PC-9 (cell line): ENCODE results near the gene NT5C2. TPM values are rescaled to one million over a fixed set of nuclear protein-coding genes. Genes with fewer than 3 reads are reported as not detected.

Source experiments
- BruUV-seq: library from RNA; stranded (reverse); fragments of 400-500 nt; replicated peaks from 2 replicates; lab custom pipeline; 2021; lab: Mats Ljungman, UMichigan
- CTCF ChIA-PET: fragments of 300-600 bp; sonication (Branson Sonifier 250); formaldehyde crosslinking; loops from one replicate; lab custom pipeline; 2022; ENCODE audit warnings: antibody characterized with exemption; lab: Charles Lee
- POLR2A ChIA-PET: fragments of 300-600 bp; sonication (Branson Sonifier 250); formaldehyde crosslinking; loops from one replicate; lab custom pipeline; 2022; ENCODE audit warnings: antibody characterized with exemption; ENCODE audit not compliant: unreplicated experiment; lab: Charles Lee
- DNase-seq, 2 experiments: peaks; one replicate each; pipeline versions ENCODE4 v3.0.0 to v3.0.0-alpha.2; 2015 to 2022; ENCODE audit warnings: mixed read lengths in 1 of 2
- H2AFZ ChIP-seq: fragments of 200-600 bp; sonication (generic); 2 replicates; pipeline ENCODE4 v1.8.1; 2017; ENCODE audit warnings: antibody characterized with exemption
- H3F3A ChIP-seq: fragments of 200-600 bp; sonication (generic); 2 replicates; pipeline ENCODE4 v1.8.1; 2017; ENCODE audit warnings: antibody characterized with exemption, mild to moderate bottlenecking, low read depth; ENCODE audit not compliant: insufficient read depth
- H3K27ac ChIP-seq: fragments of 200-600 bp; sonication (generic); 2 replicates; pipeline ENCODE4 v1.6.1; 2016; ENCODE audit warnings: mixed run types
- H3K27me3 ChIP-seq: fragments of 200-600 bp; sonication (generic); 2 replicates; pipeline ENCODE4 v1.6.1; 2016; ENCODE audit warnings: low read depth, mixed run types; ENCODE audit not compliant: insufficient read depth
- H3K36me3 ChIP-seq: fragments of 200-600 bp; sonication (generic); 2 replicates; pipeline ENCODE4 v1.6.1; 2016; ENCODE audit warnings: low read depth, mixed run types
- H3K4me1 ChIP-seq: fragments of 200-600 bp; sonication (generic); replicated peaks from 2 replicates; pipeline ENCODE4 v1.6.1; 2016; ENCODE audit warnings: mixed run types; ENCODE audit not compliant: insufficient read depth
- H3K4me2 ChIP-seq: fragments of 200-600 bp; sonication (generic); 2 replicates; pipeline ENCODE4 v1.6.1; 2017; ENCODE audit warnings: mixed run types
- H3K4me3 ChIP-seq: fragments of 200-600 bp; sonication (generic); 2 replicates; pipeline ENCODE4 v1.6.1; 2016; ENCODE audit warnings: mixed run types
- H3K79me2 ChIP-seq: fragments of 200-600 bp; sonication (generic); 2 replicates; pipeline ENCODE4 v1.6.1; 2017; ENCODE audit warnings: low read depth, mixed run types
- H3K9me2 ChIP-seq: fragments of 200-600 bp; sonication (generic); 2 replicates; pipeline ENCODE4 v1.8.1; 2017; ENCODE audit warnings: mild to moderate bottlenecking; ENCODE audit not compliant: insufficient read depth
- H3K9me3 ChIP-seq: fragments of 200-600 bp; sonication (generic); 2 replicates; pipeline ENCODE4 v1.8.1; 2016; ENCODE audit warnings: low read depth; ENCODE audit not compliant: insufficient read depth
- H4K20me1 ChIP-seq: fragments of 200-600 bp; sonication (generic); 2 replicates; pipeline ENCODE4 v1.8.1; 2017; ENCODE audit not compliant: insufficient read depth
- EZH2 ChIP-seq: fragments of 200-600 bp; sonication (generic); IDR thresholded peaks from 2 replicates; pipeline ENCODE4 v1.8.0; 2017; ENCODE audit warnings: antibody characterized with exemption, low read depth
- intact Hi-C: fragments of 100-400 bp; cut with micrococcal nuclease; formaldehyde crosslinking; loops from one replicate; pipeline ENCODE4 v1.10.0; 2022; ENCODE audit not compliant: unreplicated experiment
- total RNA-seq: library from RNA; stranded (reverse); gene quantifications from 2 replicates; pipeline ENCODE4 v1.2.3, GENCODE V29; 2021
- TF ChIP-seq, protein P1 (sequence below): fragments of 200-600 bp; sonication (generic); conservative IDR thresholded peaks from 2 replicates; pipeline ENCODE4 v1.6.1; 2017; ENCODE audit warnings: mixed run types, antibody characterized with exemption, mild to moderate bottlenecking, moderate library complexity

NT5C2 gene
- total RNA-seq, 1 experiment from 2014 or later = 67.9 TPM

DNA sequence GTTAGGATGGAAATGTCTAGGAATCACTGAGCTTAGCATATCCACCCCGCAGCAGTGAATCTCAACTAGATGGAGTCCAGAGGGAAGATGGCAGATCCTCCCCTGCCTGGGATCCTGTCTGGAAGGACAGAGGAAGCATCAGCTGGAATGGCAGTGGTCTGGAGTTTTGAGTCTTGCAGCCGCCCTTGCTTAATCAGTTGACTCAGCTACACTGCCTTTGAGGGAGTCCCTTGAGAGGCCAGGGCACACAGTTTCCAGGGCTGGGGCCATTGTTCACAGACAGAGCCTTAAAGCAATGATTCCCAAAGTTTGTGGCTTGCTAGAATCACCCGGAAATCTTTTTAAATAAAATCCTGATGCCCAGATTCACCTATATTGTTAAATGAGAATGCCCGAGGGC is 128.1 kb downstream of the NT5C2 start:
- H2AFZ ChIP-seq = no peak overlapping the region
- intact Hi-C loops = loop anchor here (10.0 kb wide), 1 partner anchor 180 kb away; the partner anchor contains the start of gene RPEL1
- no peaks in the 10 kb centered on the region for H3K79me2 ChIP-seq
- TF ChIP-seq, protein P1, sequence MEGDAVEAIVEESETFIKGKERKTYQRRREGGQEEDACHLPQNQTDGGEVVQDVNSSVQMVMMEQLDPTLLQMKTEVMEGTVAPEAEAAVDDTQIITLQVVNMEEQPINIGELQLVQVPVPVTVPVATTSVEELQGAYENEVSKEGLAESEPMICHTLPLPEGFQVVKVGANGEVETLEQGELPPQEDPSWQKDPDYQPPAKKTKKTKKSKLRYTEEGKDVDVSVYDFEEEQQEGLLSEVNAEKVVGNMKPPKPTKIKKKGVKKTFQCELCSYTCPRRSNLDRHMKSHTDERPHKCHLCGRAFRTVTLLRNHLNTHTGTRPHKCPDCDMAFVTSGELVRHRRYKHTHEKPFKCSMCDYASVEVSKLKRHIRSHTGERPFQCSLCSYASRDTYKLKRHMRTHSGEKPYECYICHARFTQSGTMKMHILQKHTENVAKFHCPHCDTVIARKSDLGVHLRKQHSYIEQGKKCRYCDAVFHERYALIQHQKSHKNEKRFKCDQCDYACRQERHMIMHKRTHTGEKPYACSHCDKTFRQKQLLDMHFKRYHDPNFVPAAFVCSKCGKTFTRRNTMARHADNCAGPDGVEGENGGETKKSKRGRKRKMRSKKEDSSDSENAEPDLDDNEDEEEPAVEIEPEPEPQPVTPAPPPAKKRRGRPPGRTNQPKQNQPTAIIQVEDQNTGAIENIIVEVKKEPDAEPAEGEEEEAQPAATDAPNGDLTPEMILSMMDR = no peak
- no peak for TF ChIP-seq EZH2
- H4K20me1 ChIP-seq = no peaks in the 10 kb centered on the region
- ChIA-PET CTCF (no interaction called here), POLR2A (no interaction called here)
- H3K4me2 ChIP-seq = no peak overlapping the region
- H3K9me2 ChIP-seq = no peaks in the 10 kb centered on the region
- H3K36me3 ChIP-seq = no peaks in the 10 kb centered on the region
- H3K27me3 ChIP-seq = no peaks in the 10 kb centered on the region
- DNase-seq = no peak
- no peak overlapping the region for H3K4me3 ChIP-seq
- no peaks in the 10 kb centered on the region for H3F3A ChIP-seq
- H3K4me1 ChIP-seq = no peaks in the 10 kb centered on the region; the same call in 1 of the 2 replicates
- no peaks in the 10 kb centered on the region for H3K9me3 ChIP-seq
- H3K27ac ChIP-seq = no peak overlapping the region
- BruUV-seq = no TSS peak

DNA sequence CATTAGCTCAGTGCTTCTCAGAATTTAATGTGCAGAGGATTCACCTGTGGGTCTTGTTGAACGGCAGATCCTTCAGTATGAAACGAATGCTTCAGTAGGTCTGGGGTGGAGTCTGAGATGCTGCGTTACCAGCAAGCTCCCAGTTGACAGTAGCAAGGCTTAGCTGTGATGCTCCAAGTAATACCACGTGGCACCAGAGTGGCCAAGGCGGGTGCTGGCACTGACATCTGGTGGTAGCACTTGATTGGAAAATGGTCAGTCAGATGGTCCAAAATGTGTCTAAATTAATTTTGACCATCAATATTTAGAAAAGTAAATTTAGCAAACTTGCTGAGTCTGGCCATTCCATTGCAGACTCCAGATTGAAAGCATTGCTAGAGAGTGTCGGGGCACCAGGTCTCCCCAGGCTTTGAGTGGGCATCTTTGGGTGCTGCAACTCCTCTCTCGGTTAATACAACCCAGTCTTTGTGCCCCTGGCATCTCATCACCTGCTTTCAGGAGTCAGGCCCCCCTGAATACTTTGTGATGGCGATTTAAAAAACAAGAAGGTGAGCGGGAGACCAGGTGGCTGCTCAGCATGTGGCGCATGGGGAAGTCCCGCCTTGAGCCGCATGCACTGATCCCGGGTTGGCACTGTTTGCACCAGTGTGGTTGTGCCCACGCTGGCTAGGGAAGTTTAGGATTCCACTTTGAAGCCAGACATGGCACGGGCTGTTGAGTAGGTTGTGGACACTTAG is 130.1 kb downstream of the NT5C2 start:
- ChIA-PET CTCF (no interaction called here), POLR2A (interaction anchor here (0.6 kb wide), 1 partner anchor 145 kb away, joined by 8 read pairs; the partner anchor contains the start of gene CNNM2)
- Histone ChIP-seq H3K9me2 (no peaks in the 10 kb centered on the region), H3K9me3 (no peaks in the 10 kb centered on the region), H3K4me2 (no peak overlapping the region), H2AFZ (no peak overlapping the region), H4K20me1 (no peaks in the 10 kb centered on the region), H3K27ac (no peak overlapping the region), H3K4me1 (no peaks in the 10 kb centered on the region), H3K4me3 (no peak overlapping the region), H3K36me3 (no peaks in the 10 kb centered on the region), H3K27me3 (no peaks in the 10 kb centered on the region), H3F3A (no peaks in the 10 kb centered on the region), H3K79me2 (no peaks in the 10 kb centered on the region)
- BruUV-seq = no TSS peak
- no peak for DNase-seq
- TF ChIP-seq, protein P1 = 0 out of 2 replicates have a peak, but pooled peaks have one; percentile 20
- TF ChIP-seq EZH2 = no peak
- intact Hi-C loops = loop anchor here (10.0 kb wide), 1 partner anchor 182 kb away; the partner anchor contains the start of gene RPEL1

DNA sequence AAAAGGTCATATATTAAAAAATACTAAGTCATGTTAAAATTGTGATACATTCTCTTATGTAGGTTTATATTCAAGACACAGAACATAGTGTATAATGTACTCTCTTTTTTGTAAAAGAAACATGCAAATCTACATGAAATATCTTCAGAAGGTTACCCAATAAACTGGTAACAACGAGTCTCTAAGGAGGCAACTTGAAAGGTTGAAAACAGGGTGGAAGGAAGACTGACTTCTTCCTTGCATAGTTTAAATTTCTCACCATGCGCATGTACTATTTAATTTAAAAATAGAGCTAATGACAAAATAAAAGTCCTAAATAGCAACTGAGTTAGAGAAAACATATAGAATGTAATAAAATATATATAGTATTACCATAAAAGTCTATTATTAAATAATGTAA is 132.5 kb downstream of the NT5C2 start:
- Histone ChIP-seq H3K36me3 (no peaks in the 10 kb centered on the region), H2AFZ (no peak overlapping the region), H3K4me1 (no peaks in the 10 kb centered on the region), H3K4me3 (no peak overlapping the region), H3F3A (no peaks in the 10 kb centered on the region), H3K4me2 (no peak overlapping the region), H3K9me3 (no peaks in the 10 kb centered on the region), H3K27ac (no peak overlapping the region), H3K27me3 (no peaks in the 10 kb centered on the region), H3K9me2 (no peaks in the 10 kb centered on the region), H4K20me1 (no peaks in the 10 kb centered on the region), H3K79me2 (no peaks in the 10 kb centered on the region)
- ChIA-PET CTCF (no interaction called here), POLR2A (no interaction called here)
- intact Hi-C loops = loop anchor here (10.0 kb wide), 1 partner anchor 184 kb away; the partner anchor contains the start of gene RPEL1
- no peak for TF ChIP-seq EZH2
- TF ChIP-seq, protein P1 = no peak
- DNase-seq = no peak
- no TSS peak for BruUV-seq
